ENCODE measurements around the gene PLD5.

Gene PLD5

DNA sequence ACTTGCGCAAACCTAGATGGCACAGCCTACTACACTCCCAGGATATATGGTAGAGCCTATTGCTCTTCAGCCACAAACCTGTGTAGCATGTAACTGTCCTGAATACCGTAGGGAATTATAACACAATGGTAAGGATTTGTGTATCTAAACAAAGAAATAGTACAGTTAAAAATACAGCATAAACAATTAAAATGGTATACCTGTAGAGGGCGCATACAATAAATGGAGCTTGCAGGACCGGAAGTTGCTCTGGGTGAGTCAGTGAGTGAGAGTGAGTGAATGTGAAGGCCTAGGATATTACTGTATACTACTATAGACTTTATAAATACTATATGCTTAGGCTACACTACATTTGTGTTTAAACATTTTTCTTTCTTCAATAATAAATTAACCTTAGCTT, 99.3 kb downstream of the PLD5 start:
- Histone ChIP-seq H3F3A (ENCODE audit: insufficient read depth, low read length) (no peaks in the 10 kb centered on the region), H3K4me1 (ENCODE audit: low read length) (no peaks in the 10 kb centered on the region), H3K36me3 (replicated peaks; ENCODE audit: insufficient read depth, low read length) (no peaks in the 10 kb centered on the region), H3K9me2 (replicated peaks; ENCODE audit: insufficient read depth, low read length) (no peaks in the 10 kb centered on the region), H4K20me1 (ENCODE audit: insufficient read depth, low read length) (no peaks in the 10 kb centered on the region), H3K27ac (ENCODE audit: low read length) (no peak overlapping the region), H3K27me3 (replicated peaks; ENCODE audit: insufficient read depth, low read length) (no peaks in the 10 kb centered on the region), H3K4me3 (ENCODE audit: low read length) (no peak overlapping the region), H3K9me3 (replicated peaks; ENCODE audit: insufficient read depth, low read length) (no peaks in the 10 kb centered on the region), H3K4me2 (ENCODE audit: low read depth, low read length) (no peak overlapping the region), H2AFZ (ENCODE audit: low read length) (no peak overlapping the region), H3K79me2 (ENCODE audit: low read length) (no peaks in the 10 kb centered on the region), H3K9ac (ENCODE audit: low read length) (no peak overlapping the region)
- peak; percentile 20 for DNase-seq
- TF ChIP-seq CTCF (IDR thresholded peaks at IDR 0.05; ENCODE audit: low read length) (peak; percentile 18; the same call in 1 of the 2 replicates), EZH2phosphoT487 (IDR thresholded peaks at IDR 0.05; ENCODE audit: low read length) (no peak), EZH2 (optimal IDR thresholded peaks at IDR 0.05; ENCODE audit: low read depth, low read length) (no peak)

GRCh38 chr1:242416657-242417056, 107.8 kb downstream of the PLD5 start:
- Histone ChIP-seq H3K4me2 (ENCODE audit: low read depth, low read length) (no peak overlapping the region), H3K9ac (ENCODE audit: low read length) (no peak overlapping the region), H4K20me1 (ENCODE audit: insufficient read depth, low read length) (no peaks in the 10 kb centered on the region), H3K27ac (ENCODE audit: low read length) (no peak overlapping the region), H3K9me2 (replicated peaks; ENCODE audit: insufficient read depth, low read length) (no peaks in the 10 kb centered on the region), H3K79me2 (ENCODE audit: low read length) (no peaks in the 10 kb centered on the region), H3K4me3 (ENCODE audit: low read length) (no peak overlapping the region), H3K36me3 (replicated peaks; ENCODE audit: insufficient read depth, low read length) (no peaks in the 10 kb centered on the region), H3K27me3 (replicated peaks; ENCODE audit: insufficient read depth, low read length) (no peaks in the 10 kb centered on the region), H3K4me1 (ENCODE audit: low read length) (no peaks in the 10 kb centered on the region), H2AFZ (ENCODE audit: low read length) (no peak overlapping the region), H3F3A (ENCODE audit: insufficient read depth, low read length) (no peaks in the 10 kb centered on the region), H3K9me3 (replicated peaks; ENCODE audit: insufficient read depth, low read length) (no peaks in the 10 kb centered on the region)
- TF ChIP-seq CTCF (IDR thresholded peaks at IDR 0.05; ENCODE audit: low read length) (no peak), EZH2 (optimal IDR thresholded peaks at IDR 0.05; ENCODE audit: low read depth, low read length) (no peak), EZH2phosphoT487 (IDR thresholded peaks at IDR 0.05; ENCODE audit: low read length) (no peak)
- DNase-seq = no peak

GRCh38 chr1:242412921-242413320, 111.6 kb downstream of the PLD5 start:
- TF ChIP-seq EZH2phosphoT487 (IDR thresholded peaks at IDR 0.05; ENCODE audit: low read length) (no peak), CTCF (IDR thresholded peaks at IDR 0.05; ENCODE audit: low read length) (no peak), EZH2 (optimal IDR thresholded peaks at IDR 0.05; ENCODE audit: low read depth, low read length) (no peak)
- H3F3A ChIP-seq (ENCODE audit: insufficient read depth, low read length) = no peaks in the 10 kb centered on the region
- no peak for DNase-seq

More at GRCh38 chr1:242412921-242413320, 111.6 kb downstream of the PLD5 start:
- Histone ChIP-seq H3K27me3 (replicated peaks; ENCODE audit: insufficient read depth, low read length) (no peaks in the 10 kb centered on the region), H3K4me2 (ENCODE audit: low read depth, low read length) (no peak overlapping the region), H3K4me3 (ENCODE audit: low read length) (no peak overlapping the region), H3K27ac (ENCODE audit: low read length) (no peak overlapping the region), H3K9me2 (replicated peaks; ENCODE audit: insufficient read depth, low read length) (no peaks in the 10 kb centered on the region), H2AFZ (ENCODE audit: low read length) (no peak overlapping the region), H3K79me2 (ENCODE audit: low read length) (no peaks in the 10 kb centered on the region), H3K9me3 (replicated peaks; ENCODE audit: insufficient read depth, low read length) (no peaks in the 10 kb centered on the region), H3K9ac (ENCODE audit: low read length) (no peak overlapping the region), H4K20me1 (ENCODE audit: insufficient read depth, low read length) (no peaks in the 10 kb centered on the region), H3K36me3 (replicated peaks; ENCODE audit: insufficient read depth, low read length) (no peaks in the 10 kb centered on the region), H3K4me1 (ENCODE audit: low read length) (no peaks in the 10 kb centered on the region)

Measured in MM.1S (cell line).